SK-N-SH (cell line): ENCODE measurements around the gene AQP5. TPM values are rescaled to one million over a fixed set of nuclear protein-coding genes. Genes with fewer than 3 reads are reported as not detected.

Experiments used
- CTCF ChIA-PET: fragments of 300-600, 350-600 bp; formaldehyde crosslinking; extraction: SDS; loops from one replicate; lab custom pipeline; 2021; lab: Yijun Ruan, JAX
- POLR2A ChIA-PET: fragments of 350-600 bp; sonication (Branson Sonifier 250); formaldehyde crosslinking; extraction: SDS; loops from one replicate; lab custom pipeline; 2020; ENCODE audit warnings: antibody characterized with exemption, inconsistent platforms; lab: Yijun Ruan, JAX
- DNase-seq: peaks from one replicate; pipeline ENCODE4 v3.0.0; 2012
- H2AFZ ChIP-seq: fragments of 200-600 bp; sonication (generic); 2 replicates; pipeline ENCODE4 v1.8.1; 2016; ENCODE audit warnings: antibody characterized with exemption, mild to moderate bottlenecking, low read depth
- H3F3A ChIP-seq: fragments of 200-600 bp; sonication (generic); replicated peaks from 2 replicates; pipeline ENCODE3; 2016; ENCODE audit warnings: antibody characterized with exemption, mild to moderate bottlenecking; ENCODE audit not compliant: insufficient read depth
- H3K27ac ChIP-seq, 2 experiments: fragments of 200-500 bp in 1 of 2; fragments of 200-600 bp in 1 of 2; sonication (Bioruptor generic) in 1 of 2; sonication (generic), shearing (Covaris generic) in 1 of 2; 2 replicates each; pipeline versions ENCODE4 v1.5.1 to v1.6.1; 2014 to 2016; ENCODE audit warnings: low read depth in 2 of 2, inconsistent platforms in 1 of 2, low read length in 1 of 2, mild to moderate bottlenecking in 1 of 2, mixed read lengths in 1 of 2
- H3K27me3 ChIP-seq: fragments of 200-600 bp; sonication (generic), shearing (Covaris generic); 2 replicates; pipeline ENCODE4 v1.6.1; 2016; ENCODE audit warnings: mixed run types; ENCODE audit not compliant: insufficient read depth
- H3K36me3 ChIP-seq, 2 experiments: fragments of 200-500 bp in 1 of 2; fragments of 200-600 bp in 1 of 2; sonication (Bioruptor generic) in 1 of 2; sonication (generic) in 1 of 2; replicated peaks in 1 of 2; 2 replicates each; pipeline versions ENCODE3 to v1.5.1; 2014 to 2016; ENCODE audit warnings: low read length in 1 of 2, mild to moderate bottlenecking in 1 of 2; ENCODE audit not compliant: insufficient read depth in 2 of 2, control insufficient read depth in 1 of 2
- H3K4me1 ChIP-seq, 2 experiments: fragments of 200-500 bp in 1 of 2; fragments of 200-600 bp in 1 of 2; sonication (Bioruptor generic) in 1 of 2; sonication (generic), shearing (Covaris generic) in 1 of 2; 2 replicates each; pipeline versions ENCODE4 v1.5.1 to v1.6.1; 2014 to 2016; ENCODE audit warnings: low read depth in 1 of 2, low read length in 1 of 2, mixed run types in 1 of 2; ENCODE audit not compliant: insufficient read depth in 2 of 2, control insufficient read depth in 1 of 2
- H3K4me2 ChIP-seq: fragments of 200-600 bp; sonication (generic), shearing (Covaris generic); 2 replicates; pipeline ENCODE4 v1.6.1; 2017; ENCODE audit warnings: mixed run types
- H3K4me3 ChIP-seq, 2 experiments: fragments of 200-500 bp in 1 of 2; fragments of 200-600 bp in 1 of 2; sonication (Bioruptor generic) in 1 of 2; sonication (generic), shearing (Covaris generic) in 1 of 2; 2 replicates each; pipeline versions ENCODE4 v1.5.1 to v1.8.1; 2014 to 2016; ENCODE audit warnings: low read depth in 2 of 2, inconsistent platforms in 1 of 2, low read length in 1 of 2, mild to moderate bottlenecking in 1 of 2, mixed read lengths in 1 of 2, moderate library complexity in 1 of 2
- H3K79me2 ChIP-seq: fragments of 200-600 bp; sonication (generic); 2 replicates; pipeline ENCODE4 v1.8.1; 2017; ENCODE audit warnings: mild to moderate bottlenecking; ENCODE audit not compliant: insufficient read depth
- H3K9ac ChIP-seq: fragments of 200-600 bp; sonication (generic); 2 replicates; pipeline ENCODE4 v1.6.1; 2017; ENCODE audit warnings: mixed run types
- H3K9me2 ChIP-seq: fragments of 200-600 bp; sonication (generic); 2 replicates; pipeline ENCODE4 v1.6.1; 2017; ENCODE audit warnings: mixed run types
- H3K9me3 ChIP-seq: fragments of 200-600 bp; sonication (generic); 2 replicates; pipeline ENCODE4 v1.6.1; 2017; ENCODE audit warnings: mixed run types, mild to moderate bottlenecking, moderate library complexity
- H4K20me1 ChIP-seq: fragments of 200-600 bp; sonication (generic); 2 replicates; pipeline ENCODE4 v1.6.1; 2017; ENCODE audit warnings: mild to moderate bottlenecking, mixed run types; ENCODE audit not compliant: insufficient read depth
- CHD2 ChIP-seq: fragments of 150-350 bp; IDR thresholded peaks from 2 replicates; pipeline ENCODE4 v1.6.1; 2018; ENCODE audit warnings: low read length; ENCODE audit not compliant: partially characterized antibody
- CTCF ChIP-seq: fragments of 200-600 bp; sonication (generic); IDR thresholded peaks from 2 replicates; pipeline ENCODE4 v1.6.1; 2017; ENCODE audit warnings: antibody characterized with exemption, mild to moderate bottlenecking, moderate library complexity
- ELF1 ChIP-seq: IDR thresholded peaks from 2 replicates; pipeline ENCODE4 v1.4.0; 2012
- EP300 ChIP-seq, 2 experiments: IDR thresholded peaks; 2 replicates each; pipeline versions ENCODE4 v1.4.0 to v1.6.1; 2012; ENCODE audit warnings: borderline replicate concordance in 1 of 2, low read depth in 1 of 2, low read length in 1 of 2
- EZH2phosphoT487 ChIP-seq: fragments of 200-600 bp; sonication (generic); IDR thresholded peaks from 2 replicates; pipeline ENCODE4 v1.6.1; 2017; ENCODE audit warnings: low read depth, mixed run types, mild to moderate bottlenecking, antibody characterized with exemption, moderate library complexity, borderline replicate concordance
- FOSL2 ChIP-seq: IDR thresholded peaks from 2 replicates; pipeline ENCODE4 v1.4.0; 2012; ENCODE audit warnings: low read depth, mild to moderate bottlenecking, moderate library complexity, borderline replicate concordance
- MAX ChIP-seq: IDR thresholded peaks from 2 replicates; pipeline ENCODE4 v1.4.0; 2012; ENCODE audit warnings: low read depth
- REST ChIP-seq: IDR thresholded peaks from 2 replicates; pipeline ENCODE4 v1.6.1; 2012; ENCODE audit warnings: mild to moderate bottlenecking, low read depth, low read length, moderate library complexity
- RXRA ChIP-seq: IDR thresholded peaks from 2 replicates; pipeline ENCODE4 v1.4.0; 2012; ENCODE audit warnings: low read depth, mild to moderate bottlenecking, borderline replicate concordance
- TAF1 ChIP-seq: IDR thresholded peaks from 2 replicates; pipeline ENCODE4 v1.6.1; 2012; ENCODE audit warnings: low read depth, mild to moderate bottlenecking, low read length, moderate library complexity, borderline replicate concordance
- WGBS: methylation state at CpG from one replicate; pipeline ENCODE4 v1.1.6; 2017; ENCODE audit warnings: low lambda C conversion rate; 5-methylcytosine and 5-hydroxymethylcytosine counted together
- polyA plus RNA-seq, 3 experiments: library from polyadenylated mRNA; depleted of rRNA; stranded (reverse); fragments of >200 nt; gene quantifications; 2 replicates each; pipeline ENCODE4 v1.2.3, GENCODE V29; 2012

AQP5 gene
- polyA plus RNA-seq, 1 of the 3 experiments (the other 2 are of a cell fraction), result 0.10 TPM

GRCh38 chr12:49948866-49949845 lies 12.5 kb upstream of the AQP5 start:
- no peak for TF ChIP-seq ELF1
- TF ChIP-seq MAX, result no peak
- no peak for TF ChIP-seq FOSL2
- no peak for TF ChIP-seq EP300 (IDR thresholded peaks at IDR 0.05; ENCODE audit: borderline replicate concordance in 1 of 2, low read depth in 1 of 2, low read length in 1 of 2)
- no peak for TF ChIP-seq EZH2phosphoT487
- no peak for TF ChIP-seq REST
- TF ChIP-seq CHD2, result no peak
- TF ChIP-seq CTCF, result no peak
- TF ChIP-seq RXRA, result no peak
- TF ChIP-seq TAF1, result no peak
- TF ChIP-seq, all 33 proteins: peak for 0

More at GRCh38 chr12:49948866-49949845, 12.5 kb upstream of the AQP5 start:
- Histone ChIP-seq H3K36me3 (no peaks in the 10 kb centered on the region), H3K27me3 (no peaks in the 10 kb centered on the region), H3K27ac (no peak overlapping the region), H4K20me1 (no peaks in the 10 kb centered on the region), H3K4me2 (no peak overlapping the region), H3F3A (no peaks in the 10 kb centered on the region), H3K4me1 (peaks cover 0 to 20% of the 10 kb centered on the region in 2 experiments; a peak in 1 of 4 replicates), H3K9ac (no peak overlapping the region), H3K9me3 (no peaks in the 10 kb centered on the region), H3K4me3 (no peak overlapping the region), H2AFZ (no peak overlapping the region), H3K9me2 (no peaks in the 10 kb centered on the region), H3K79me2 (no peaks in the 10 kb centered on the region)
- ChIA-PET POLR2A (interaction anchor here (0.6 kb wide), 1 partner anchor 25 kb away, joined by 3 read pairs; no protein-coding TSS in a partner anchor), CTCF (interaction anchor here (0.8 to 6.1 kb wide), 11 partner anchors 10 to 163 kb away, joined by 3 to 101 read pairs (median 3); partner anchors contain the start of gene COX14)
- 89% methylated on average over 13 of the region's 13 CpGs for WGBS
- no peak for DNase-seq
